NCI-H510A treated with DMSO at 0.1 percent for 48 hours (cell line): ENCODE data around the gene SLC25A5.
"Not testable (repeated sequence)": the region's sequence is repeated elsewhere in the genome, so short reads cannot be mapped to it uniquely, and the experiment has no call there.

Source experiments
- DNase-seq: peaks from one replicate; lab custom pipeline; 2025; lab: John Stamatoyannopoulos, UW

Gene SLC25A5

DNA sequence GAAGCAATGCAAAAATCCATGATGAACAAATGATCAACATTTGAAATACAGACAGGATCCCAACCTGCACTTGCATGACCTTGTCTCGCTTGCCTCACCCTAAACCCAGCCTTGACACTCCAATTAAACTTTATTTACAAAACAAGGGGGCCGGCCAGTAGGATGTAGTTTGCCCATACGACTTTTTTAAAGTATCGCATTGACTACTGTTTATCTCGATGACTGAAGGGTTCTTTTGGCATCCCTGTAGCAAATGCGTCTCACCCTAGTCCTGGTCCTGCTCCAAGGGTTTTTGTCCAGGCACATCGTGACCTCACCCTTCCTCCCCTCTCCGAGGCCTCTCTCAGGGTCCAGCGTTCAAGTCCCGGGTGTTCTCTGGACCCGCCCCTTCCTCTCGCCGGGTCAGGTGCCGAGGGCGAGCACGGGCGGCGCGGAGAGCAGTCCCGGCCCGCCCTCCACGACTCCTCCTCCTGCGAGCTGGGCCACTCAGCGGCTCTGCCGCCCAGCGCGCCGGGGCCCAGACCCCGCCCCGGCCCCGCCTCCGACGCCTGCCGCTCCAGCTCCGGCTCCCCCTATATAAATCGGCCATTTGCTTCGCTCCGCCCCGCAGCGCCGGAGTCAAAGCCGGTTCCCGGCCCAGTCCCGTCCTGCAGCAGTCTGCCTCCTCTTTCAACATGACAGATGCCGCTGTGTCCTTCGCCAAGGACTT, at the start of gene SLC25A5:
SLC25A5 (plus strand) TSS at position 603 of the 709 bp plus-strand sequence; CDS start at position 675, 72 bp downstream.
- peak; percentile 73 for DNase-seq

DNA sequence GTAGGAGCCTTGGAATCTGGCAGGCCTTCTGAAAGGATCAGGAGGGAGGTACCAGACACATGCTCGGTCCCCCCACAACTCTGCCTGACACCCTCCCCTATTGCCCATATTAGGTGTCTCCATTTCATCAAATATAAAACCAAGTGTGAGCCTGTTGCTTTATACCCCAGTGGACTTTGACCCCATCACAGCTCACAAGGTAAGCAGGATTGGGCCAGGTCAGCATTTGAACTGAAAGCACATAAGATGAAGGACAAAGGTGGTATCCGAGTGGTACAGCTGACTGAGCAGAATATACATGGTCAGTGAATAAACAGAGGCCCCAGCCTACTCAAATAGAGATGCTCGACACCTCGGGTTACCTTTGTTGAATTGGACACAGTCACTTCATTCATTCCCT, 49.1 kb upstream of the SLC25A5 start:
- no peak for DNase-seq

DNA sequence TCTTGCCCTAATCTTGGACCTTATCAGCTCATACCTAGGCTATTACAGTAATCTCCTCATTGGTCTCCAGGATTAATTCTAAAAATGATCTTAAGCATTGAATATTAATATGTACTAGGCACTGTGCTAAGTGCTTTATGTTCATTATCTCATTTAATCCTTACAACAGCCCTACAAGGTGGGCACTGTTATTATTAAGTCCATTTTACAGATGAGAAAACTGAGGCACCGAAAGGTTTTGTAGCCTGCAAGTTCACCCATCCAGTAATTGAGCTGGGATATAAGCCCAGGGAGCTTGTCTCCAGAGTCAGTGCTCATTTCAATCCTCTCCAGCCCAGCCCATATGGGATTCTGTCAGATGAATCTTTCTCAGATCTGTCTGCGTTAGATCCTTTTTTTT, 48.3 kb upstream of the SLC25A5 start:
- no peak for DNase-seq

DNA sequence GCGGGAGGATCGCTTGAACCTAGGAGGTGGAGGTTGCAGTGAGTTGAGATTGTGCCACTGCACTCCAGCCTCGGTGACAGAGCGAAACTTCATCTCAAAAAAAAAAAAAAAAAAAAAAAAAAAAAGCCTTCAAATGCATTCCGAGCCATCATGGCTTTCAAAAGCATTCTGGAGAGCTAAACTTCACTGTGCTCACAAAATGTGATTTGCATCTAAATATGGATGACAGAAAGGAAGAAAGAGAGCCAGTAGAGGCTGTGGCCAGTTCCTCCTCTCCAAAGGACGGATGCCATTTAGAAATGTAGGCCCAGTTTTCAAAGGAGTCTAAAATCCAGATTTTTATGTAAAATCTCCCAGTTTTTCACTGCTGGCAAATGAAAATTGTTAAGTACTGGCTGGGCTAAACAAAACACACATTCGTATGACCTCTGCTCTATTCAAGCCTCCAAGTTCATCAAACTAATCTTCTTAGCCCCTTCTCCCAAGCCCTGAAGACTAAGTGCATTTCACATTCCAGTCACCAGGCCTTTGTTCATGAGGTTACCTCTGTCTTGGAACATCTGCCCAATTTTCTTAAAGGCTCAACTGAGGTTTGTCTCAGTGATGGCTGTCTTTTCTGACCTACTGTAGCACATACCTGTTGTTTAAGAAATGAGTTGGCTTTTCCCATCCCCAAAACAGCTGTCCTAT, 47.1 kb upstream of the SLC25A5 start:
- DNase-seq = no peak

DNA sequence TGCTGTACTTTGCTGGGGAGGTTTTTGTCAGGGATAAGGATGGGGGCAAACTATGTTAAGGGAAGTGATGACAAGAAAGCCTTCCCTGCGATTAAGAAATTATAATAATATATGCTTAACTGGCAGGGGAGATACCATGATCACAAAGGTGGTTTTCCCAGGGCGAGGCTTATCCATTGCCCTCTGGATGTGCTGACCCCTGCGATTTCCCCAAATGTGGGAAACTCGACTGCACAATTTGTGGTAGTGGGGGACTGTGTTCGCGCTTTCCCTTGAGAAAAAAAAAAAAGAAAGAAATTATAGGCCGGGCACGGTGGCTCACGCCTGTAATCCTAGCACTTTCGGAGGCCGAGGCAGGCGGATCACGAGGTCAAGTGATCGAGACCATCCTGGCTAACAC, 44.6 kb upstream of the SLC25A5 start:
- DNase-seq = no peak

DNA sequence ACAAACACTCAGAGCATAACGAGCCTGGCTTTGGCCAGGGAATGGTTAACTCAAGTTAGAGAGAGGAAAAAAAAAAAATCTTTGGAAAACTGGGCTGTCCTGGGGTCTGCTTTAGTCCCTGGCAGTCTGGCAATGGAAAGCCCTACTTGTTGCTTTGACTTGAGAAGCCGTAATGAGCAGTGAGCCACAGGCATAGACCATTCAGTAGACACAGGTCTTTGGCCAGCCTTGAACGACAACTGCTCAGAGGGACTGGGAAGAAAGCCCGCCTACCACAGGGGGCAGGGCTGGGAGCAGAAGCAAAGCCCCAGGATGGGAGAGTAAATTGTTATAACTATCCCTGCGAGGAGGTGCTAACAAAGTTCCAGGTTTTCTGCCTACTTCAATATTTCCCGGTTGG, 43.2 kb upstream of the SLC25A5 start:
- peak; percentile 38 for DNase-seq

DNA sequence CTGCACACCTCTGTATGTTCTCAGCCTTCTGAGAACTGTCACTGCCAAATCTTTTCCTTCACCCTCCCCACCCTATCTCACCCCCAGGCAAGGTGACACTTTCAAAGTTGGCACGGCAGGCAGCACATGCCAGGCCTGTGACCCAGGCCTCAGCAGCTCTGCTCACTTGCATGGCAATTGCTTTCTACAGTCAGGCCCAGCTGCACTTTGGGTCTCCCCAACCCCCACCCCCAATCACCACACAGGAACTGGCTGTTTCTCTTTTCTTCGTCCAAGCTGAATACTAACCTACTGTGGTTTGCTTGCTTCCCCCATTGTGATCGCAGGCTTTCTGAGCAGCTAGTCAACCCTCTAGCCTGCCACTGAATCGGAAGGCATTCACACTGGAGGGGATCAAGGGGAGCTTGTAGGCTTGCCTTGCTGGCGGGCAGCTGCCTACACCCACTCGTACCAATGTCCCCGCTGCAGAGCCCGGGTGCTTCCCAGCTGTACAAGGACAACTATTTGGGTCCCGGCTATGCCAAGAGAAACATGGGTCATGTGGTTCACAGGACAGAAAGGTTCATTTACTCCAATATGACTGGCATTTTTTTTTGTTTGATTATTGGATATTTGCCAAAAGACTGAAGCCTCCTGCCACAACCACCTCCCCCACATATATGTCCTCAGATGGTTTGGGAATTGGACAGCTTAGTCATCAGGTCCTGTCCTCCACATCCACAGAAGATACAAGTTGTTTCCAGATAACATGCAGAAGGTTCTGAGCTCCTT, 41.0 kb upstream of the SLC25A5 start:
- DNase-seq = no peak

DNA sequence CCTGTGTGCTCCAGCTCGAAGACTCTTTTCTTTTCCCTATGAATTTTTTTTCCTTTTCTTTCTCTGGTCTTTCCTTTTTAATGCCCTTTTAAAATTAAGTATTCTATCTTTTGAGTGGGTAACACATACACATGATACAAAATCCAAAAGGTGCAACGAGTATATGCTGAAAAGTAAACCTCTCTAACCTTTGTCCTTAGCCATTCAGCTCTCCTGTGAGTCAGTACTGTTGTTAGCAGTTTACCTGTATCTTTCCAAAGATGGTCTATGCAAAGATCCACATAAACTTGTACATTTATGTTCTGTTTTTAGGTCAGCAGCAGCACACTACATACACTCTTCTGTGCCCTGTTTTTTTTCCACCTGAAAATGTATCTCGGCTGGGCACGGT, 40.5 kb upstream of the SLC25A5 start:
- DNase-seq = no peak

DNA sequence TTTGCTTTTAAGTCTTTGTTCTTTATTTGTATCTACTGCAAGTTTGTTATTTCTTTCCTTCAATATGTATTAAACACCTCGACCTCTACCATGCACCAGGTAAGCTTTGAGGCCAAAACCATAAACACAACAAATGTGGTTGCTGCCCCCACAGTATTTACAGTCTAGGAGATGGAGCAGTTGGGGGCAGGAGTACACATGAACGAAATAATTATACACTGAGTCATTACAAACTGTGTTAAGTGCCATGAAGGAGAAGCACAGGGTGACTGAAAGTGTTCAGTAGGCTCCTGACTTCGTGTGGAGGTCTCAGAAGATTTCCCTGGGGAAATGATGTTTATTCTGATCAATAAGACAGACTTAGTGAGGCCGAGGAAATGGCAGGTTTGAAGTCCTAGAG, 38.8 kb upstream of the SLC25A5 start:
- DNase-seq = no peak

DNA sequence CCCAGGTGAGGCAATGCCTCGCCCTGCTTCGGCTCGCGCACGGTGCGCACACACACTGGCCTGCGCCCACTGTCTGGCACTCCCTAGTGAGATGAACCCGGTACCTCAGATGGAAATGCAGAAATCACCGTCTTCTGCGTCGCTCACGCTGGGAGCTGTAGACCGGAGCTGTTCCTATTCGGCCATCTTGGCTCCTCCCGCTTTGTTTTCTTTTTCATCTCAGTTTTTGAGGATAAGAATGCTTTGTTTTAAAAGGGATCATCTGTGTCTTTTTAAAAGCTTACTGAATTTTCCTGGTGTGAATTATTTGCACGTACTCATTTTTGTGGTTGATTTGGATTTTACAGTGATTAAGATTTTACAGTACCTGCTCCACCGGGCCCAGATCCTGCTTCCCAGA, 26.9 kb upstream of the SLC25A5 start:
- DNase-seq = not testable (repeated sequence)

DNA sequence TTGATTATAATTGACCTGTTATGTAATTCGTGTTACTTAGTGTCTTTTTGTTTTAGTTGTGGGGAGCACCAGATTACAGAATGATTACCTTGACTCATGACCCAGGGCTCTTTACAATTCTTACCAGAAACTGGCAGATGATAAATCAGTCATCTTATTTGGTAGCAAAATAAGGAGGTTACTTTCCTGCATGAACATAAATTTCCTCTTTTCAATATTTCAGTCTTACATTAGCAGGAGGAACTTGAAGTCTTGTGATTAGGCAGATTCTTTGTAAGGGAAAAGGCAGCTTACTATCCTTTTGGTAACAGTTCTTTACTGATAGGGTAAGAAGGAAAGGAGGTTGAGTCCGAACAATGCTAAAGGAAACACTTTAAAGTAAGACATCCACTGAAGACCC, 26.0 kb upstream of the SLC25A5 start:
- DNase-seq = no peak

DNA sequence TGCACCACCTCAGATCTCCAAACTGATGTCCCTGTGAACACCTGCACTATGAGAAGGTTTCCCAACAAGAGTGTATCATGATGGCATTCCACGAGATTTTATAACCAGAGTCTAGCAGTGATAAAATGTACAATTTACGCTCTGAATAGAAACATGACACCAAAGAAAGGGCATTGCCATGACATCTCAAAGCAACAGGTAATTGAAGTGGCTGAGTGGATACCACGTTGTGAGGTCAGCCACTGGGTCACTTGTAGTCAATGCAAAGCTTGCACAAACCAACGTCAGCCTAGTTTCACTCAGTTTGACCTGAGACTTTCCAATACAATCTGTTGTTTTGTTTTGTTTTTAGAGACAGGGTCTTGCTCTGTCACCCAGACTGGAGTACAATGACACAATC, 15.0 kb upstream of the SLC25A5 start:
- no peak for DNase-seq

DNA sequence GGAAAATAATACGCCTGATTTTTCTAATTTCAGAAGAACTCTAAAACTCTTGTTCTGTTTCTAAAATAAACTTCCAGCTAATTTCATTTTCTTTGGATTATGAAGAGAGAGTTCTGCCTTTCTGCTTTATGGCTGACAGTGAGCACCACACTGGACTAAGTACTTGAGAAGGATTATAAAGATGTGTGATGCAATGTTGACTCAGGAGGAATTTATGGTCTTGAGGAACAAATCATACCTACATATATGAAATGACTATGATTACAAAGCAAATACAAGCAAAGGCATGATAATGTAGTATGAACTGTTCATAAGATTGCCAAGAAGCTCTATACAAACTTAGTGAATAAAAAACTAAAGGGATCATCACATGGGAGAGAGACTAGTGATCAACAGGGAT, 13.0 kb upstream of the SLC25A5 start:
- DNase-seq = no peak

DNA sequence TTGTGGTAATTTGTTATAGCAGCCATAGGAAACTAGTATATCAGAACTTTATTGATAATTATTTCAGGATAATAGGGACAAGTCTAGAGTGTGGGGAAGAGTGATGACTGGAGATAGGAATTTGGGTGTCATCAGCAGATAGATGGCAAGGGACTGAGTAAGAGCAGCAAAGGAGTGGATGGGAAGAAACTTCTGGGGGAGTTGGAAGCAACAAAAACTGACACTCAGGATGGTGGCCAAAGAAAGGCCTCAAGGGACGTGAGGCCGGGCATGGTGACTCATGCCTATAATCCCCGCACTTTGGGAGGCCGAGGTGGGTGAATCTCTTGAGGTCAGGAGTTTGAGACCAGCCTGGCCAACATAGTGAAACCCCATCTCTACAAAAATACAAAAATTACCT, 9.1 kb upstream of the SLC25A5 start:
- no peak for DNase-seq

DNA sequence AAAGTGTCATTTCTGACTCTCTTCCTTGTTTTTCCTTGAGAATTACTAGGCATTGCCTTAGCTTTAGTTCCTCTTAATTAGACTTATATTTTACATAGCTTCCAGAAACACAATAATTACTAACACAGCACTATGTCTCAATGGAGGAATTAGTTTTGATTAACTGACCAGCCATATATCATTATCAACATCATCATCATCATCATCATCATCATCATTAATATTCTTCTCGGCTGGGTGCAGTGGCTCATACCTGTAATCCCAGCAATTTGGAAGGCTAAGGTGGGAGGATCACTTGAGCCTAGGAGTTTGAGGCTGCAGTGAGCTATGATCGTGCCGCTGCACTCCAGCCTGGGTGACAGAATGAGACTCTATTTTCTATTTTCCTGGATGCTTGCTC, 2.7 kb upstream of the SLC25A5 start:
- no peak for DNase-seq

DNA sequence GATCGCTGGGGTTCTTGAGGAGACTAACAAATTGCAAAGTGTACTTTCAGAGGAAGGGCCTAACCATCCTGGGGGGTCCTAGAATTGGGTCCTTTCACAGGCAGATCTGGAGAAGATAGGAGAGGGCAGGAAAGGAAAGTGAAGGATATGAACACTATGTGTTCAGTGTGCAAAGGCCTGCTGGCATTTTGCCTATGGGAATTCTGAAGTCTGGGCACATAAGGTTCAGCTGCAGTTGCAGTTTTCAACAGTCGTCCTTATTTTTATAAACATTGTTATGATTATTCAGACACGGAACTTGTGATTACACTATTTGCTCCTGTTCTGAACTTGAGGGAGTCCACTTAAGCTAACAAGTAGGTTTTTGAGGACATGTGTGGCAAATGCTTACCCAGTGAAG, 1.3 kb upstream of the SLC25A5 start:
- DNase-seq = no peak

DNA sequence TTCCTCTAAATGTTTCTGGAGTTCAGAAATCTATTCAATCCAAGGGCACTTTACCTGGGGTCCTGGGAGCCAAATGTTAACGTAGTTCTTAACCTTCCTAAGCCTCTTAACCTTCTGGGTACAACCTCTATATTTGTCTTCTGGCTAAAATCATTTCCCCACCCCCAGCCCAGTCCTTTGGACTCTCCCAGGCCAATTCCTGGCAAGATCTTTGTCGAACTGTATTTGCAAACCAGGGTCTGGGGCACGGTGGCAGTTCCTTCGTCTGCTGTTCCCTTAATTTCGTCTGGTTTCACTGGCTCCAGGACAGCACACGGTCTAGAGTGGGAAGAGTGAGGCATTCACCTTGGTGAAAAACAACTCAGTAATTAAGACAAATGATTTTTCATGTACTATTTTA, 811 bp upstream of the SLC25A5 start:
- no peak for DNase-seq

DNA sequence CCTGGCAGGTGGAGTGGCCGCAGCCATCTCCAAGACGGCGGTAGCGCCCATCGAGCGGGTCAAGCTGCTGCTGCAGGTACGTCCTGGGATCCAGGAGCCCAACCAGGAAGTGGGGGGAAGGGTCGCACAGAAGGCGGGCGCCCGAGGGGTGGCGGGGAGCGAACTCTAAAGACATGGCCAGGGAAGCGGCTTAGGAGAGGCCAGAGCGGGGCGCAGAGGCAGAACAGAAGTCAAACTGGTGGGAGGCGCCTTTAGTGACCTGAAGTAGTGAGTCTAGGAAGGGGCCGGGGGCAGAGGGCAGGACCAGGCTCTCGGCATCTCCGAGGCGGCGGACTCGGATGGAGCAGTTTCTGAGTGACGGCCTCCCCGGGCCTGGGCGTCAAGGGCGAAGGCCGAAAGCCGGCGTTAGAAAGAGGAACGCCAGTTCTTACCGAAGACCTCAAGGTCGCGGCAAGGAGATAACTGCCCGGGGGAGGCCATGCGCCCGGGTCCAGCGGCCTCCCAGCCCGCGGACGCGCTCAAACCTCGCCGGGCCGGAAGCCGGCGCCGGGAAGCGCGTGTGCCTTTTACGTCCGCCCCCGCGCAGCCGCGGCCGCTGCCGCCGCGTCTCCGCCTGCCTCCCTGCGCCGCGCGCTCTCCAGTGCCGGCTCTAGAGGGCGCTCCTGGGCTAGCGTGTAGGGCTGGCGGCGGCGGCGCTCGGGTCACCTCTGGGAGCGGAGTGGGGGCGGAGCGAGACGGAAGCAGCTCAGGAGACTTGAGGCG, 488 bp downstream of the SLC25A5 start:
- DNase-seq = peak; percentile 81

DNA sequence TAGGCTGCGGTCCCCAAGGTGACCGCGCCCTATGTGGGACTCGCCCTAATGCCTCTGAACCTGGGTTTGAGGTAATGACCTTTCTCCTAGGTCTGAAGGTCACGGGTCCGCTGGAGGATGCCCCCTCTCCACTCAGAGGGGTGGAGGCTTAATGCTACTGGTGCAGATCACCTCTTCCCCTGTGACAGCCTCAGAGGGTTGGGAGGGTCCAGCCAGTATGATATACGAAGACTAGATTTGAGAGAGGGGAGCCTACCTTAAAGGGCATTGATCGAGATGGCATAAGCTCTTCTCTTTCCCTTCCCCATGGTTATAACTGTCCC, 1.0 kb downstream of the SLC25A5 start:
- DNase-seq = no peak

DNA sequence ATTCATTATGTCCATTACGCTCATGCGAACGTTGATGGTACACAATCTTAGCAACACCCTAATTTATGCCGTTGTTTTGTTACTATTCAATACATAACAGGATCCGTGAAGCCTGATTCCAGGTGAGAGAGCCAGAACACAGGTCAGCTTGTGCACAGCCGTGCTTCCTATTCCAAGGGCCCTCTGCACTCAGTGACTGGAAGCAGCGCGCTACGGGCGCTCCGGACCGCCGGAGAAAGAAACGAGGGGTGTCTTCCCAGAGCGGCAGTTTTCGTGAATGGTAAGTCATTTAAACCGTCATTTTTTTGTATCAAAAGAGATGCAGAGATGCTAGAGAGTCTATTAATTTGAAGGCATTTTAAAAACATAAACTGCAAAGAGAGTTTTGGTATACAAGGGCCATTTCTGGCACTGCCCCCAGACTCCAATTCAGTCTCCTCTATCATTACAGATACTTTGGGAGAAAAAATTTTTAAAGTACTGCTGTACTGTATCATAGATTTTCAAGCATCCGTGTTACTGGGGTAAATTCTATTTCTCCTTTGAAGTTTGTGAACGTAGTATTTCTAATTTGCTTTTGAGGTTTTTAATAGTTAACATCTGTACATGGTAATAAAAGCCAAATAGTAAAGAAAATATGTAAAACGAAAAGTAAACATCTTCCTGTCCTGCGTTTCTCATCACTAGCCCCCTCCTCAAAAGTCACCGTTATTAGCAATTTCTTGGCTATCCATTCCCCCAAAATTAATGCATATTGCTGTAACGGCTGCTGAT, 6.6 kb downstream of the SLC25A5 start:
- no peak for DNase-seq

DNA sequence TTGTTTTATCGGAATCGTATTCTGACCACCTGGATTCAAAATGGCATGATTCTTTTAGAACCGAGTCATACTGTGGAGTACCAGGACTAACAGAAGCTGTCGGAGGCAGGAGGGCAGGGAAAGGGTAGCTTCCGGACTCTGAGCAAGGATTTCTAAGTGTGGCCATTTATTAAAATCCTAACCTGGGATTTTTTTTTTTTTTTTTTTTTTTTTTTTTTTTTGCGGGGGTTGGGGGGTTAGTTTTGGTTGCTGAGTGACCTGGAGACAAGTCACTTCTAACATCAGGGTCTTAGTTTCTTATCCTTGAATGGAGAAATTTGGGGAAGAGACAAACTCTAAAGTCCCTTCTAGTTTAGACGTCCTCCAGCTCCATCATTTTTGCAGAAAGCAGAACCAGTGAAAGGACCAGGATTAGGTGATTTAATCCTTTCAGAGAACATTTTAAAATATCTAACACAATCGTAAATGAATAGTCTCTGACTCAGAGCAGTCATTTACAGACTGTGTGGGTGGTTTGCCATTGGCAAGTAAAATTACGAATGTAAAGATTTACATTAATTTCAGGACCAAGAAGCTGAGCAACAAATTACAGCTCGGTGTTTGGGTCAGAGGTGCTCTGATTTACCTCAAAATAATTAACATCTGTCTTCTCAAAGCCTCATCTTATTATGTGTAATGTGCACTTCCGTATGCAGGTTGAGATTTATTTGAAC, 7.3 kb downstream of the SLC25A5 start:
- DNase-seq = no peak
